ENCODE data around the gene EGFL8.

The EGFL8 gene

GRCh38 chr6:32164295-32164694, at the start of gene EGFL8:
Gene EGFL8 (plus strand): TSS chr6:32164595. CDS start chr6:32166166, 1,571 bp downstream.
- Mint-ChIP-seq H3K4me1 (ENCODE audit: low read depth) (no peaks in the 10 kb centered on the region), H3K27me3 (no peaks in the 10 kb centered on the region)

GRCh38 chr6:32114796-32115195, 49.6 kb upstream of the EGFL8 start:
- Mint-ChIP-seq H3K4me3 (no peak overlapping the region), H3K36me3 (ENCODE audit: low read depth) (peaks cover 89% of the 10 kb centered on the region), H3K9me3 (no peaks in the 10 kb centered on the region), H3K4me1 (ENCODE audit: low read depth) (peaks cover 67% of the 10 kb centered on the region), H3K27ac (peak overlapping the region; percentile 5), H3K27me3 (peaks cover 12% of the 10 kb centered on the region)
- intact Hi-C loops (cut with micrococcal nuclease): no loop called here

More at GRCh38 chr6:32164295-32164694, at the start of gene EGFL8:
- intact Hi-C loops (cut with micrococcal nuclease): no loop called here
- H3K27ac Mint-ChIP-seq: no peak within 1 kb of the TSS
- no peaks in the 10 kb centered on the region for H3K9me3 Mint-ChIP-seq
- no peak within 1 kb of the TSS for H3K4me3 Mint-ChIP-seq
- H3K36me3 Mint-ChIP-seq (ENCODE audit: low read depth): peaks cover 40% of the 10 kb centered on the region

GRCh38 chr6:32115623-32116022, 48.8 kb upstream of the EGFL8 start:
- H3K9me3 Mint-ChIP-seq: no peaks in the 10 kb centered on the region
- intact Hi-C loops (cut with micrococcal nuclease): no loop called here
- peaks cover 98% of the 10 kb centered on the region for H3K36me3 Mint-ChIP-seq (ENCODE audit: low read depth)
- H3K4me3 Mint-ChIP-seq: no peak overlapping the region
- H3K27ac Mint-ChIP-seq: no peak overlapping the region
- peaks cover 65% of the 10 kb centered on the region for H3K4me1 Mint-ChIP-seq (ENCODE audit: low read depth)
- H3K27me3 Mint-ChIP-seq: peaks cover 3% of the 10 kb centered on the region

GRCh38 chr6:32116674-32117073, 47.7 kb upstream of the EGFL8 start:
- intact Hi-C loops (cut with micrococcal nuclease): no loop called here
- no peaks in the 10 kb centered on the region for H3K9me3 Mint-ChIP-seq
- no peak overlapping the region for H3K27ac Mint-ChIP-seq
- no peak overlapping the region for H3K4me3 Mint-ChIP-seq
- peaks cover 99% of the 10 kb centered on the region for H3K36me3 Mint-ChIP-seq (ENCODE audit: low read depth)
- peaks cover 72% of the 10 kb centered on the region for H3K4me1 Mint-ChIP-seq (ENCODE audit: low read depth)
- no peaks in the 10 kb centered on the region for H3K27me3 Mint-ChIP-seq

- H3K27me3 Mint-ChIP-seq: no peaks in the 10 kb centered on the region
- intact Hi-C loops (cut with micrococcal nuclease): no loop called here
- no peaks in the 10 kb centered on the region for H3K9me3 Mint-ChIP-seq
- peaks cover 99% of the 10 kb centered on the region for H3K36me3 Mint-ChIP-seq (ENCODE audit: low read depth)
- no peak overlapping the region for H3K4me3 Mint-ChIP-seq
- H3K27ac Mint-ChIP-seq: no peak overlapping the region
- H3K4me1 Mint-ChIP-seq (ENCODE audit: low read depth): peaks cover 75% of the 10 kb centered on the region
Observed at GRCh38 chr6:32117461-32117860, 46.9 kb upstream of the EGFL8 start.

- H3K4me1 Mint-ChIP-seq (ENCODE audit: low read depth): peaks cover 76% of the 10 kb centered on the region
- no peaks in the 10 kb centered on the region for H3K27me3 Mint-ChIP-seq
- no peaks in the 10 kb centered on the region for H3K9me3 Mint-ChIP-seq
- intact Hi-C loops (cut with micrococcal nuclease): loop anchor here (2.0 kb wide), 1 partner anchor 76 kb away; no protein-coding TSS in a partner anchor
- H3K36me3 Mint-ChIP-seq (ENCODE audit: low read depth): peaks cover 98% of the 10 kb centered on the region
- H3K27ac Mint-ChIP-seq: peak overlapping the region; percentile 14
- no peak overlapping the region for H3K4me3 Mint-ChIP-seq
Observed at GRCh38 chr6:32118782-32119628, 45.4 kb upstream of the EGFL8 start.

- Mint-ChIP-seq H3K4me1 (ENCODE audit: low read depth) (peaks cover 68% of the 10 kb centered on the region), H3K9me3 (no peaks in the 10 kb centered on the region), H3K27ac (peak overlapping the region; percentile 26), H3K27me3 (no peaks in the 10 kb centered on the region), H3K36me3 (ENCODE audit: low read depth) (peaks cover 98% of the 10 kb centered on the region), H3K4me3 (no peak overlapping the region)
- intact Hi-C loops (cut with micrococcal nuclease): no loop called here
Observed at GRCh38 chr6:32120573-32121059, 43.8 kb upstream of the EGFL8 start.

- peaks cover 94% of the 10 kb centered on the region for H3K36me3 Mint-ChIP-seq (ENCODE audit: low read depth)
- H3K4me3 Mint-ChIP-seq: no peak overlapping the region
- intact Hi-C loops (cut with micrococcal nuclease): no loop called here
- no peaks in the 10 kb centered on the region for H3K27me3 Mint-ChIP-seq
- peak overlapping the region; percentile 10 for H3K27ac Mint-ChIP-seq
- H3K4me1 Mint-ChIP-seq (ENCODE audit: low read depth): peaks cover 72% of the 10 kb centered on the region
- no peaks in the 10 kb centered on the region for H3K9me3 Mint-ChIP-seq
Observed at GRCh38 chr6:32123681-32124080, 40.7 kb upstream of the EGFL8 start.

GRCh38 chr6:32126880-32127279, 37.5 kb upstream of the EGFL8 start:
- H3K4me3 Mint-ChIP-seq: peak overlapping the region; percentile 98
- H3K9me3 Mint-ChIP-seq: no peaks in the 10 kb centered on the region
- H3K27ac Mint-ChIP-seq: peak overlapping the region; percentile 98
- no peaks in the 10 kb centered on the region for H3K27me3 Mint-ChIP-seq
- H3K4me1 Mint-ChIP-seq (ENCODE audit: low read depth): peaks cover 64% of the 10 kb centered on the region
- intact Hi-C loops (cut with micrococcal nuclease): loop anchor here (1.0 to 5.0 kb wide), 2 partner anchors 26 to 50 kb away; partner anchors contain the start of genes AGPAT1 and RNF5
- H3K36me3 Mint-ChIP-seq (ENCODE audit: low read depth): peaks cover 62% of the 10 kb centered on the region

GRCh38 chr6:32127409-32127716, 37.0 kb upstream of the EGFL8 start:
- Mint-ChIP-seq H3K9me3 (no peaks in the 10 kb centered on the region), H3K4me3 (peak overlapping the region; percentile 98), H3K4me1 (ENCODE audit: low read depth) (peaks cover 60% of the 10 kb centered on the region), H3K27me3 (no peaks in the 10 kb centered on the region), H3K27ac (peak overlapping the region; percentile 98), H3K36me3 (ENCODE audit: low read depth) (peaks cover 58% of the 10 kb centered on the region)
- intact Hi-C loops (cut with micrococcal nuclease): loop anchor here (1.0 to 5.0 kb wide), 2 partner anchors 26 to 50 kb away; partner anchors contain the start of genes AGPAT1 and RNF5

GRCh38 chr6:32127717-32128592, 36.4 kb upstream of the EGFL8 start, which contains the start of gene ATF6B:
Gene ATF6B (minus strand): TSS chr6:32128246. CDS start chr6:32128207, 39 bp downstream.
- peaks cover 2% of the 10 kb centered on the region for H3K27me3 Mint-ChIP-seq
- peaks cover 55% of the 10 kb centered on the region for H3K4me1 Mint-ChIP-seq (ENCODE audit: low read depth)
- H3K27ac Mint-ChIP-seq: peak within 1 kb of the TSS; percentile 98
- H3K9me3 Mint-ChIP-seq: no peaks in the 10 kb centered on the region
- peaks cover 52% of the 10 kb centered on the region for H3K36me3 Mint-ChIP-seq (ENCODE audit: low read depth)
- intact Hi-C loops (cut with micrococcal nuclease): loop anchor here (1.0 to 5.0 kb wide), 2 partner anchors 25 to 49 kb away; partner anchors contain the start of genes AGPAT1 and RNF5
- peak within 1 kb of the TSS; percentile 98 for H3K4me3 Mint-ChIP-seq

- intact Hi-C loops (cut with micrococcal nuclease): loop anchor here (5.0 kb wide), 1 partner anchor 48 kb away; the partner anchor contains the start of genes AGPAT1 and RNF5
- peaks cover 6% of the 10 kb centered on the region for H3K27me3 Mint-ChIP-seq
Observed at GRCh38 chr6:32128751-32129296, 35.6 kb upstream of the EGFL8 start.

GRCh38 chr6:32129297-32130088, 34.9 kb upstream of the EGFL8 start:
- no peaks in the 10 kb centered on the region for H3K9me3 Mint-ChIP-seq
- H3K36me3 Mint-ChIP-seq (ENCODE audit: low read depth): peaks cover 38% of the 10 kb centered on the region
- peaks cover 10% of the 10 kb centered on the region for H3K27me3 Mint-ChIP-seq
- peak overlapping the region; percentile 89 for H3K4me3 Mint-ChIP-seq
- peaks cover 40% of the 10 kb centered on the region for H3K4me1 Mint-ChIP-seq (ENCODE audit: low read depth)
- intact Hi-C loops (cut with micrococcal nuclease): loop anchor here (5.0 kb wide), 1 partner anchor 48 kb away; the partner anchor contains the start of genes AGPAT1 and RNF5
- peak overlapping the region; percentile 98 for H3K27ac Mint-ChIP-seq

More at GRCh38 chr6:32128751-32129296, 35.6 kb upstream of the EGFL8 start:
- peaks cover 46% of the 10 kb centered on the region for H3K4me1 Mint-ChIP-seq (ENCODE audit: low read depth)
- H3K4me3 Mint-ChIP-seq: peak overlapping the region; percentile 98
- H3K9me3 Mint-ChIP-seq: no peaks in the 10 kb centered on the region
- H3K27ac Mint-ChIP-seq: peak overlapping the region; percentile 98
- H3K36me3 Mint-ChIP-seq (ENCODE audit: low read depth): peaks cover 44% of the 10 kb centered on the region

Data from dendritic cell treated with granulocyte-macrophage colony-stimulating factor and Interleukin-4, amounts not matched to agents 40 ng/mL and 50 ng/mL, for 4 days (primary cell).